Thyroid gland (tissue), 4 donors: ENCODE results near the gene SCAMP3.

Source experiments
- CTCF ChIP-seq, 6 experiments: fragments of 200-600 bp in 3 of 6; fragments of 450-650 bp in 3 of 6; sonication (generic) in 3 of 6; IDR thresholded peaks; one replicate each; pipeline ENCODE4 v1.5.1; 2016 to 2019; ENCODE audit warnings: antibody characterized with exemption in 6 of 6, mild to moderate bottlenecking in 2 of 6, inconsistent platforms in 1 of 6, moderate library complexity in 1 of 6
- POLR2A ChIP-seq, 2 donors: fragments of 450-650 bp; IDR thresholded peaks; one replicate each; pipeline ENCODE4 v1.6.1; 2017; ENCODE audit warnings: antibody characterized with exemption in 2 of 2, mild to moderate bottlenecking in 2 of 2, moderate library complexity in 1 of 2

GRCh38 chr1:155253208-155253607 lies 9.0 kb downstream of the SCAMP3 start:
- TF ChIP-seq CTCF (IDR thresholded peaks at IDR 0.05) (no peak), POLR2A (IDR thresholded peaks at IDR 0.05) (no peak)
